Adipocyte (in vitro differentiated cells): Measurements from ENCODE around the gene KDM5A.
"Not testable (repeated sequence)": the region's sequence is repeated elsewhere in the genome, so short reads cannot be mapped to it uniquely, and the experiment has no call there.

Experiments
- DNase-seq: peaks from one replicate; pipeline ENCODE4 v3.0.0-alpha.2; 2015; ENCODE audit warnings: low read depth
- H3K27me3 ChIP-seq: replicated peaks from 2 replicates; pipeline ENCODE4 v1.7.0; 2013; ENCODE audit warnings: mild to moderate bottlenecking, low read length, moderate library complexity; ENCODE audit not compliant: control insufficient read depth, insufficient read depth
- H3K36me3 ChIP-seq: 2 replicates; pipeline ENCODE4 v1.7.0; 2013; ENCODE audit warnings: low read length, mild to moderate bottlenecking, moderate library complexity; ENCODE audit not compliant: control insufficient read depth, insufficient read depth, severe bottlenecking
- H3K4me1 ChIP-seq: 2 replicates; pipeline ENCODE4 v1.7.0; 2013; ENCODE audit warnings: mild to moderate bottlenecking, low read length, moderate library complexity; ENCODE audit not compliant: control insufficient read depth, insufficient read depth
- H3K4me3 ChIP-seq: 2 replicates; pipeline ENCODE4 v1.7.0; 2013; ENCODE audit warnings: mild to moderate bottlenecking, low read length, moderate library complexity
- H3K9ac ChIP-seq: 2 replicates; pipeline ENCODE4 v1.7.0; 2013; ENCODE audit warnings: mild to moderate bottlenecking, low read length, moderate library complexity
- H3K9me3 ChIP-seq: 2 replicates; pipeline ENCODE4 v1.7.0; 2013; ENCODE audit warnings: mild to moderate bottlenecking, low read length, moderate library complexity; ENCODE audit not compliant: control insufficient read depth

KDM5A gene

DNA sequence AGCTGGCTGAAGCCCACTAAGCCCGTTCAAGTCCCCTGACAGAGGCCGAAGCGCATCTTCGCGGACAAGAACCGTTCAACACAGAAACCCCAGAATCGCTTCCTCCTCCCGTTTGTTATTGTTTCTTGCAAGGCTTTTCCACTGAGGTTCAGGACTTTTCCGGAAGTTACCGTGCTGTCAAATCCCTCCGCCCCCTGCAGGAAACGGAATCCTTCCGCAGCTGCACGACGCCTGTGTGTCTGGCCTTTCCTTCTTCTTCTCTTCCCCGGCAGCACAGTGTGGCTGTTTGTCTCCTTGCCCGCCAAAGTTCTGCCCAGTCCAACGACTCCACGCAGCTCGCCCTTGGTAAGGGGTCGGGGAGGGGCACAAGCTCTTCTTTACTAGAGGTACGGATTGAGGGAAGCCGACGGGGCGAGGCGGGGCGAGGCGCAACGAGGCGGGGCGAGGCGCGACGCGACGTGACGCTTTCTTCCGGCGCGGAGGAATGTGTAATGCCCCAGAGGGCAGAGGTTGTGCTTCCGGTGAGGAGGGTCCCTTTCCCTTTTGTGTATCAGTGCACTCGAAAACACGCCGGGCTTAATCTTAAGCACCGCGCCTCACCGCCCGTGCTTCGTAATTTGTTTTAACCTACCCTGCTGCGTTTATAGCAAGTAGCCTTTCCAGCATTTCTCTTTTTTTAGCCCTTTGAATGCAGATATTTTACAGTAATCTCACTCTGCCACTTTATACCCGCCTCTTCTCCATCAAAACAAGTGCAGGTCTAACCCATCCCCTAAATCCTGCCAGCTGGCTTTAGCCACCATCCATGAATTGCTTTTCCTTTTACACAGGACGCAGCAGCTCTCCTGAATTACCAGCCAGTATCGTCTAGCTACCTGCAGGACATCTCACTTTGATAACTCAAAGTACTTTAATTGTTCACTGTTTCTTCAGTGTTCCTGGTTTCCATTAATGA, at the start of gene KDM5A:
Gene KDM5A, minus strand, starts transcription at position 179 of the 955 bp plus-strand sequence. CDS start 229 bp downstream, outside the sequence.
- H3K4me1 ChIP-seq, result peaks cover 32% of the 10 kb centered on the region
- H3K9ac ChIP-seq, result peak within 1 kb of the TSS; percentile 92
- no peaks in the 10 kb centered on the region for H3K9me3 ChIP-seq
- DNase-seq, result peak; percentile 97
- H3K27me3 ChIP-seq, result no peaks in the 10 kb centered on the region
- peaks cover 8% of the 10 kb centered on the region for H3K36me3 ChIP-seq
- peak within 1 kb of the TSS; percentile 97 for H3K4me3 ChIP-seq

DNA sequence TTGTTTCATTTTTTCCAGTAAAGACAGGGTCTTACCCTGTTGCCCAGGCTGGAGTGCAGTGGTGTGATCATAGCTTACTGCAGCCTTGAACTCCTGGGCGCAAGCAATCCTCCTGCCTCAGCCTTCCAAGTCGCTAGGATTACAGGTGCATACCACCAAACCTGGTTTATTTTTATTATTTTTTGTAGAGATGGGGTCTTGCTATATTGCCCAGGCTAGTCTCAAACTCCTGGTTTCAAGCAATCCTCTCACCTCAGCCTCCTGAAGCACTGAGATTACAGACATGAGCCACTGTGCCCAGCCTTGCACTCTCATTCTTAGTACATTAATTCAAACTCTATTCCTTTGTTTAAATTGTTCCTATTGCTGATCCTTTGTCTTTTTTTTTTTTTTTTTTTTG, 46.6 kb upstream of the KDM5A start:
- not testable (repeated sequence) for H3K4me3 ChIP-seq, H3K9me3 ChIP-seq, H3K9ac ChIP-seq, H3K4me1 ChIP-seq, DNase-seq, H3K27me3 ChIP-seq
- H3K36me3 ChIP-seq, result peaks cover 29% of the 10 kb centered on the region

DNA sequence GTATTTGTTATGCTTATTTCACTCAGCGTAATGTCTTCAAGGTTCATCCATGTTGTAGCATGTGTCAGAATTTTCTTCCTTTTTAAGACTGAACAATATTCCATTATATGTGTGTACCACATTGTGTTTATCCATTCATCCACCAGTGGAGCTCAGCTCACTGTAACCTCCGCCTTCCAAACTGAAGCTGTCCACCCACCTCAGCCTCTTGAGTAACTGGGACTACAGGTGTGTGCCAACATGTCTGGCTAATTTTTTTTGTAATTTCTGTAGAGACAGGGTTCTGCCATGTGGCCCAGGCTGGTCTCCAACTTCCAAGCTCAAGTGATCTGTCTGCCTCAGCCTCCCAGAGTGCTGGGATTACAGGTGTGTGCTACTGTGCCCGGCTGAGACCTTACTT, 33.4 kb upstream of the KDM5A start:
- H3K4me3 ChIP-seq, result no peak overlapping the region
- H3K9ac ChIP-seq, result no peak overlapping the region
- peaks cover 17% of the 10 kb centered on the region for H3K36me3 ChIP-seq
- no peaks in the 10 kb centered on the region for H3K4me1 ChIP-seq
- H3K9me3 ChIP-seq, result no peaks in the 10 kb centered on the region
- H3K27me3 ChIP-seq, result no peaks in the 10 kb centered on the region
- DNase-seq, result no peak

DNA sequence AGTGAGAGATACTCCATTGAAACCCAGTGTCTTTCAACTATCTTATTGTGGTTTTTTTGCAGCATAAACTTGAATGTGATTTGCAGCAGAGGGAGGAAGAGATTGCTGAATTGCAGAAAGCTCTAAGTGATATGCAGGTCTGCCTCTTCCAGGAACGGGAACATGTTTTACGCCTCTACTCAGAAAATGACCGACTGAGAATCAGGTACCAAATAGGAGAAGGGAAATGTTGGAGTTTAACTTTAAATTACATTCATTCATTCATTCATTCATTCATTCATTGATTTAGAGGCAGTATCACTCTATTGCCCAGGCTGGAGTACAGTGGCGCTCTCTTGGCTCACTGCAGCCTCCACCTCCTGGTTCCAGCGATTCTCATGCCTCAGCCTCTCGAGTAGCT, 29.3 kb upstream of the KDM5A start:
- Histone ChIP-seq H3K36me3 (peaks cover 18% of the 10 kb centered on the region), H3K4me1 (no peaks in the 10 kb centered on the region), H3K4me3 (no peak overlapping the region), H3K9me3 (no peaks in the 10 kb centered on the region), H3K9ac (no peak overlapping the region), H3K27me3 (no peaks in the 10 kb centered on the region)
- DNase-seq, result no peak

DNA sequence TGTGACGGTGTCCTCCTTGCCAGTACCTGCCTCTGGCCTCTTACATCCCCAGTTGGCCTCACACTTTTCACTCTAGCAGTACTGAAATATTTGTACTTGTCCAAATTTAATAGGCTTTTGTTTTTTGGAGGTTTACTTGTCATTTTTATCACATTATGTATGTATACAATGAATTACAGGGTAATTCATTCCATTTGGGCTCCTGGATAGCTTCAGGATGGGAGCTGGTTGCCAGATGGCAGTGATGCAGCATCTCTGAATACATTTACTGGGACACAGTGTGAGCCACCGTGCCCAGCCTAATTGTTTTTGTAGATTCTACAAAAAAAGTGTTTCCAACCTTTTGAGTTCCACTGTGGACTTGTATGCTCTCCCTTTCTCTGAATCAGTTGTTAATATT, 25.7 kb upstream of the KDM5A start:
- Histone ChIP-seq H3K9ac (no peak overlapping the region), H3K27me3 (no peaks in the 10 kb centered on the region), H3K9me3 (no peaks in the 10 kb centered on the region), H3K4me3 (no peak overlapping the region), H3K36me3 (peaks cover 29% of the 10 kb centered on the region), H3K4me1 (no peaks in the 10 kb centered on the region)
- no peak for DNase-seq

DNA sequence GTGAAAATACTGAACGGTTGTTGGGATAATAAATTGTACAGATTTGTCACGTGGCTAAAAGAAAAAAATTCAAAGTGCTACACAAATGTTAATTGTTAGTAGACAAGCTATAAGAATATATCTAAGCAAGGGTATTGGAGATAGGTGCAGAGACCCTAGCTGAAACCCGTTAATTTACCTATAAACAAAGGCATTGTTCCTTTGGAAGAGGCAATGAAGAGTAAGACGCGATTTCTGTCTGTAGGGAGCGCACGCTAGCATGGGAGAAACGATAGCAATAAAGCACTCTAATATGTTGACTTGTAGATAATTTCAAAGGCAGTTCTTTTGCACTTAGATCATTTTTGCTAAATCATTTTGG, 12.9 kb upstream of the KDM5A start:
- peak overlapping the region; percentile 93 for H3K4me3 ChIP-seq
- H3K9ac ChIP-seq, result peak overlapping the region; percentile 80
- peaks cover 14% of the 10 kb centered on the region for H3K4me1 ChIP-seq
- peak; percentile 63 for DNase-seq
- H3K9me3 ChIP-seq, result no peaks in the 10 kb centered on the region
- H3K36me3 ChIP-seq, result no peaks in the 10 kb centered on the region
- H3K27me3 ChIP-seq, result no peaks in the 10 kb centered on the region

DNA sequence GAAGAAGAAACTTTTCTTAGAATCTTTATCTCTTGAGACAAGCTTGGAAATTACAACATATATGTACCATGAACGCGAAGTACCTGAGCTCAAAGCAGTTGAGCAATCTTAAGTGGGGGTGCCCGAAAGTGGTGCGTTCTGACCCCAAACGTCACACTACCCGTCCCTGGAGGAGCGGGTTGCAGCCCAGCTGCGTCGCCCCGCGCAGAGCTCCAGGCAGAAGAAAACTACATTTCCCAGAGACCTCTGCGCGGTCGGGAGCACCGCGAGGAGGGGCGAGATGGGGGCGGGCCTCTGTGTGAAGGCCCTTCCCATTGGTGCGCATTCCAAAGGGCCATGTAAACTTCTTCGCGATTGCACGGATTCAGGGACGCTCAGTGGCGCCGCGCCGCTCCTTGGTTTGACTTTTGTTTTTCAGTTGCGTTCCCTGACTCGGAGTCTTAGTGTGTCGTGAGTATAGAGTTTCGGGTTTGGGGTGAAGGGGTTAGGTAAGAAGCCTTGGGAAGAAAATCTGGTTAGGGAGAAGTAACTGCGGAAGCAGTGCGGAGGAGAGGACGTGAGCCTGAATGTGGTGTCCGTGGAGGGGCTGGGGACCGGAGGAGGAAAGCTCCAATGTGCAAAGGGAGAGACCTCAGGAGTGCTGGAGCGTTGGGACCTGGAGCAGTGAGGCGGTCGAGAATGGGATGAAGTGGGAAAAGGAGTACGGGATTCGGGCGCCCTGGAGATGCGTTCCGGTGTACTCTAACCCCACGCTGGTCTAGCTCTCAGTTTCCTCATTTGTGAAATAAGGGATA, 12.3 kb upstream of the KDM5A start, which contains the start of gene CCDC77:
Gene CCDC77, plus strand, starts transcription at position 410 of the 794 bp plus-strand sequence. CDS start 7,740 bp downstream, outside the sequence.
- Histone ChIP-seq H3K36me3 (no peaks in the 10 kb centered on the region), H3K27me3 (no peaks in the 10 kb centered on the region), H3K9ac (peak within 1 kb of the TSS; percentile 80), H3K4me1 (peaks cover 10% of the 10 kb centered on the region), H3K9me3 (no peaks in the 10 kb centered on the region), H3K4me3 (peak within 1 kb of the TSS; percentile 93)
- DNase-seq, result peak; percentile 98

DNA sequence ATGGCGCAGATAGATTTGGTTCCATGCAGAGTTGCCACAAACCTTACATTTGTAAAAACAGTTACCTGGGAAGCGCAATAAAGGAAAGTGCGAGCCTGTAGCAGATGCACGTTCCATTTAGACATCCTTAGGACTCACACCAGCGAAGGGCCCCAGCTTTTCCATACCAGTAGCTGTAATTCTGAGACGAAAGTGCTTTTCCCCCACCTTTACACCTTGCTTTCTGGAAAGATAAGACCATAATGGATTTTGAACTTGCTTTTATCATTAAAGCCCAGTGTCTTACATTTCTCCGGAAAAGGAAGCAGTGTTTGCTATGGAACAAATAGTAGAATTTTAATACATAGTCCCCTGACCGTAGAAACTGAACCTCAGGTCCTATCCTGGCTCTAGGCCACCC, 11.7 kb upstream of the KDM5A start:
- Histone ChIP-seq H3K4me1 (peaks cover 10% of the 10 kb centered on the region), H3K4me3 (peak overlapping the region; percentile 93)
- DNase-seq, result no peak

DNA sequence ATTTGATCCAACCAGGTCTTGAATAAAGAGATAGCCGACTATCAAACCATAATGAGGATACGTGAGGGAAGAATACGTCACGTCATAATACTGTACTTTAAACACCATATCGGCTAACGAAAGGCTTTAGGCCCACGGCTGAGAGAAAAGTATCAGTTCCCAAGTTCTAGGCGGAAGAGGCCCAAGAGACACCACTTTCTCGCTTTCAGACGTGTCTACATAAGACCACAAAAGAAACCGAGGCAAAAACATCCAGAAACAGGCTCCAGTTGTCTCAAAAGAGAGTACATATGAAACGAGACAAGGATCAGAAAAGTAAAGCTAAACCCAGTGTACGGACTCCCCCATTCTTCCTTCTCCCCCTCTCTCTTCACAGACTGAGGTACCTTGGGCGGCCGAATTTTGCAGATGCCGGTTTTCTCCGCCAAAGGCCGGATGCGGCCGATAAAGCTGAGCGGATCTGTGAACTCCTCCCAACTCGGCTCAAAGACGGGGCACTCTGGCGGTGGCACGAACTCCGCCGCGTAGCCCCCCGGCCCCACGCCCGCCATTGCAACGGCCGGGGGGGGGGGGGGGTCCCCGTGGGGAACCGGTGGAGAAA, 479 bp downstream of the KDM5A start:
- peak overlapping the region; percentile 92 for H3K9ac ChIP-seq
- peak overlapping the region; percentile 97 for H3K4me3 ChIP-seq
- peaks cover 16% of the 10 kb centered on the region for H3K36me3 ChIP-seq
- H3K9me3 ChIP-seq, result no peaks in the 10 kb centered on the region
- H3K4me1 ChIP-seq, result peaks cover 32% of the 10 kb centered on the region
- DNase-seq, result peak; percentile 63
- H3K27me3 ChIP-seq, result no peaks in the 10 kb centered on the region

More for the DNA sequence above, 11.7 kb upstream of the KDM5A start:
- H3K27me3 ChIP-seq, result no peaks in the 10 kb centered on the region
- H3K9ac ChIP-seq, result peak overlapping the region; percentile 57
- H3K36me3 ChIP-seq, result no peaks in the 10 kb centered on the region
- H3K9me3 ChIP-seq, result no peaks in the 10 kb centered on the region

DNA sequence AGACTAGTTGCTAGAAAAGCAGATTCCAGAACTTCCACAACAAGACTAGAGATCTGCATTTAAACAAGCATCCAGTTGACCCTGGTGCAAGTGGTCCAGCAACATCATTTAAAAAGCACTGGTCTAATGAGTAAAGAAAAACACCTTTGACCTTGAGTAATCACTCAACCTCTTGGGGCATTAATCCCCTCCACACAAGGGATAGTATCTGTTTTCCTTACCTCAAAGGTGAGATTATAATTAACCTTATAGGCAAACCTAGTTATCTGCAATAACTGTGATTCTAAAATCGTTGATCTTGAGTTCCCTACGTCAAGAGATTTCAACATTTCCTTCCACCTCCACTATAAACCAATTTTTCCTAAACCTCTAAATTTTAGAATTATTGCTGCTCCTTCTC, 1.1 kb downstream of the KDM5A start:
- Histone ChIP-seq H3K9me3 (no peaks in the 10 kb centered on the region), H3K4me3 (peak overlapping the region; percentile 97), H3K36me3 (peaks cover 22% of the 10 kb centered on the region), H3K9ac (peak overlapping the region; percentile 92), H3K4me1 (peaks cover 32% of the 10 kb centered on the region), H3K27me3 (no peaks in the 10 kb centered on the region)
- peak; percentile 9 for DNase-seq

DNA sequence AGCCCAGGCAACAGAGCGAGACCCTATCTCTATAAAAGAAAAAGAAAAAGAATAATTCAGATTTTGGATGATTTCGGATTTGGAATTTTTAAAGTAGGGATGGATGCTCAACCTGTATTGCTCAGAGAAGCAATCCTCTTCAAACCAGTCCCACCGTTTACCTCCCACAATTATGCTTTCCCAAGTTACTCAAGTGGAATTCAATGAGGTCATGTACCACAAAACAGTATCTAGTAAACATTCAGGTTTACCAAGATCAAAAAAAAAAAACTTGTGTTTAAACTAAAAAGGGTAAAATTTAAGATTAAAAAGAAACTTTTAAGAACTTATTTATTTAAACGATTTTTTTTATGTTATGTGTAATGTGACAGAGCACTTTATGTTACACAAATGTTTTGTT, 2.5 kb downstream of the KDM5A start:
- peak; percentile 43 for DNase-seq
- peak overlapping the region; percentile 92 for H3K9ac ChIP-seq
- peak overlapping the region; percentile 97 for H3K4me3 ChIP-seq
- H3K27me3 ChIP-seq, result no peaks in the 10 kb centered on the region
- peaks cover 34% of the 10 kb centered on the region for H3K36me3 ChIP-seq
- H3K9me3 ChIP-seq, result no peaks in the 10 kb centered on the region
- H3K4me1 ChIP-seq, result peaks cover 32% of the 10 kb centered on the region
